ENCODE measurements around the gene TMEM91. TPM values are rescaled to one million over a fixed set of nuclear protein-coding genes. Genes with fewer than 3 reads are reported as not detected.

The TMEM91 gene
- total and polyA plus RNA-seq, 2 of the 13 experiments (the other 11 are each of a cell fraction or from before 2014, with no cell fraction given), result 6.3 to 10.3 TPM

DNA sequence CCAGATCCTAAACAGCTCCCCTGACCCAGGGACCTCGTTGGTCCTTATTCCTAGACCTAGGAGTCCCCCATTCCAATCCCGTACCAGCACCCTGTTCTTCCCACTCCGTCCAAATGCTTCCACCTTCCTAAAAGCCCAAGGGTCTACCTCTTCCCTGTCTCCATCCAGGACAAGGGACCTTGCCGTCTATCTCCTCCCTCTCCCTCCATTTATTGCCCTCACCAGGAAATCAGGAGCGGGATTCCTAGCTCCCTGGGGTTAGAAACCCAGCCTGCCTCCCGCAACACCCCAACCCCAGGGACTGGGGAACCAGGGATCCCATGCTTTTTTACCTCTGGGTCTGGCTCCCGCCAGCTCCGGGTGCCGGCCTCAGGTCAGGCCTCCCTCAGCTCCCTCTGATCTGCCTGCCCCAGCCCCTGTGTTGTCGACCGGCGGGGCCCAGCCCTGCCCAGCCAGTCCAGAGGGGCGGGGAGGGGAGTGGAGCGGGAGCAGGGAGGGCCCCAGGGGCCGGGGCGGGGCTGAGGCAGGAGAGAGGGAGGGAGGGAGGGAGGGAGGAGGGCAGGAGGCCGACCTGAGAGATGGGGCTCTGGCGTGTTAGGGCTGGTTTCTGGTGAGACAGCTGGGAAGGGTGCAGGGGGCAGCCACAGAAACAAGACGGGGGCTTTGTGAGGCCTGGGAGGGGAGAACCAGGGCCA is 50.8 kb downstream of the TMEM91 start, which contains the start of gene B3GNT8 (continued):
- TF ChIP-seq ZNF281 (CRISPR knock-in tag; IDR thresholded peaks at IDR 0.05; ENCODE audit: borderline replicate concordance) (no peak), ZFY (CRISPR knock-in tag; IDR thresholded peaks at IDR 0.05) (peak; percentile 57), ZBTB26 (CRISPR knock-in tag; IDR thresholded peaks at IDR 0.05; ENCODE audit: borderline replicate concordance) (no peak), CREM (IDR thresholded peaks at IDR 0.05) (no peak), CREM (CRISPR knock-in tag; IDR thresholded peaks at IDR 0.05) (no peak), POLR2A (IDR thresholded peaks at IDR 0.05; ENCODE audit: insufficient read depth in 1 of 2, low read depth in 2 of 2, low read length in 2 of 2) (peak; percentile 44 to 60; a peak in 3 of 4 replicates), HNRNPH1 (optimal IDR thresholded peaks at IDR 0.05; ENCODE audit: low read depth, low read length) (no peak), CENPX (CRISPR knock-in tag; IDR thresholded peaks at IDR 0.05) (no peak), JUN (CRISPR knock-in tag; IDR thresholded peaks at IDR 0.05) (no peak)
- TF ChIP-seq, protein P1, sequence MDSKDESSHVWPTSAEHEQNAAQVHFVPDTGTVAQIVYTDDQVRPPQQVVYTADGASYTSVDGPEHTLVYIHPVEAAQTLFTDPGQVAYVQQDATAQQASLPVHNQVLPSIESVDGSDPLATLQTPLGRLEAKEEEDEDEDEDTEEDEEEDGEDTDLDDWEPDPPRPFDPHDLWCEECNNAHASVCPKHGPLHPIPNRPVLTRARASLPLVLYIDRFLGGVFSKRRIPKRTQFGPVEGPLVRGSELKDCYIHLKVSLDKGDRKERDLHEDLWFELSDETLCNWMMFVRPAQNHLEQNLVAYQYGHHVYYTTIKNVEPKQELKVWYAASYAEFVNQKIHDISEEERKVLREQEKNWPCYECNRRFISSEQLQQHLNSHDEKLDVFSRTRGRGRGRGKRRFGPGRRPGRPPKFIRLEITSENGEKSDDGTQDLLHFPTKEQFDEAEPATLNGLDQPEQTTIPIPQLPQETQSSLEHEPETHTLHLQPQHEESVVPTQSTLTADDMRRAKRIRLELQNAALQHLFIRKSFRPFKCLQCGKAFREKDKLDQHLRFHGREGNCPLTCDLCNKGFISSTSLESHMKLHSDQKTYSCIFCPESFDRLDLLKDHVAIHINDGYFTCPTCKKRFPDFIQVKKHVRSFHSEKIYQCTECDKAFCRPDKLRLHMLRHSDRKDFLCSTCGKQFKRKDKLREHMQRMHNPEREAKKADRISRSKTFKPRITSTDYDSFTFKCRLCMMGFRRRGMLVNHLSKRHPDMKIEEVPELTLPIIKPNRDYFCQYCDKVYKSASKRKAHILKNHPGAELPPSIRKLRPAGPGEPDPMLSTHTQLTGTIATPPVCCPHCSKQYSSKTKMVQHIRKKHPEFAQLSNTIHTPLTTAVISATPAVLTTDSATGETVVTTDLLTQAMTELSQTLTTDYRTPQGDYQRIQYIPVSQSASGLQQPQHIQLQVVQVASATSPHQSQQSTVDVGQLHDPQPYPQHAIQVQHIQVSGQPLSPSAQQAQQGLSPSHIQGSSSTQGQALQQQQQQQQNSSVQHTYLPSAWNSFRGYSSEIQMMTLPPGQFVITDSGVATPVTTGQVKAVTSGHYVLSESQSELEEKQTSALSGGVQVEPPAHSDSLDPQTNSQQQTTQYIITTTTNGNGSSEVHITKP (CRISPR knock-in tag; IDR thresholded peaks at IDR 0.05; ENCODE audit: low read depth), result no peak
- TF ChIP-seq, protein P2, sequence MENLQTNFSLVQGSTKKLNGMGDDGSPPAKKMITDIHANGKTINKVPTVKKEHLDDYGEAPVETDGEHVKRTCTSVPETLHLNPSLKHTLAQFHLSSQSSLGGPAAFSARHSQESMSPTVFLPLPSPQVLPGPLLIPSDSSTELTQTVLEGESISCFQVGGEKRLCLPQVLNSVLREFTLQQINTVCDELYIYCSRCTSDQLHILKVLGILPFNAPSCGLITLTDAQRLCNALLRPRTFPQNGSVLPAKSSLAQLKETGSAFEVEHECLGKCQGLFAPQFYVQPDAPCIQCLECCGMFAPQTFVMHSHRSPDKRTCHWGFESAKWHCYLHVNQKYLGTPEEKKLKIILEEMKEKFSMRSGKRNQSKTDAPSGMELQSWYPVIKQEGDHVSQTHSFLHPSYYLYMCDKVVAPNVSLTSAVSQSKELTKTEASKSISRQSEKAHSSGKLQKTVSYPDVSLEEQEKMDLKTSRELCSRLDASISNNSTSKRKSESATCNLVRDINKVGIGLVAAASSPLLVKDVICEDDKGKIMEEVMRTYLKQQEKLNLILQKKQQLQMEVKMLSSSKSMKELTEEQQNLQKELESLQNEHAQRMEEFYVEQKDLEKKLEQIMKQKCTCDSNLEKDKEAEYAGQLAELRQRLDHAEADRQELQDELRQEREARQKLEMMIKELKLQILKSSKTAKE (CRISPR knock-in tag; IDR thresholded peaks at IDR 0.05; ENCODE audit: borderline replicate concordance), result 0 out of 2 replicates have a peak, but pooled peaks have one; percentile 12
- TF ChIP-seq, protein P3, sequence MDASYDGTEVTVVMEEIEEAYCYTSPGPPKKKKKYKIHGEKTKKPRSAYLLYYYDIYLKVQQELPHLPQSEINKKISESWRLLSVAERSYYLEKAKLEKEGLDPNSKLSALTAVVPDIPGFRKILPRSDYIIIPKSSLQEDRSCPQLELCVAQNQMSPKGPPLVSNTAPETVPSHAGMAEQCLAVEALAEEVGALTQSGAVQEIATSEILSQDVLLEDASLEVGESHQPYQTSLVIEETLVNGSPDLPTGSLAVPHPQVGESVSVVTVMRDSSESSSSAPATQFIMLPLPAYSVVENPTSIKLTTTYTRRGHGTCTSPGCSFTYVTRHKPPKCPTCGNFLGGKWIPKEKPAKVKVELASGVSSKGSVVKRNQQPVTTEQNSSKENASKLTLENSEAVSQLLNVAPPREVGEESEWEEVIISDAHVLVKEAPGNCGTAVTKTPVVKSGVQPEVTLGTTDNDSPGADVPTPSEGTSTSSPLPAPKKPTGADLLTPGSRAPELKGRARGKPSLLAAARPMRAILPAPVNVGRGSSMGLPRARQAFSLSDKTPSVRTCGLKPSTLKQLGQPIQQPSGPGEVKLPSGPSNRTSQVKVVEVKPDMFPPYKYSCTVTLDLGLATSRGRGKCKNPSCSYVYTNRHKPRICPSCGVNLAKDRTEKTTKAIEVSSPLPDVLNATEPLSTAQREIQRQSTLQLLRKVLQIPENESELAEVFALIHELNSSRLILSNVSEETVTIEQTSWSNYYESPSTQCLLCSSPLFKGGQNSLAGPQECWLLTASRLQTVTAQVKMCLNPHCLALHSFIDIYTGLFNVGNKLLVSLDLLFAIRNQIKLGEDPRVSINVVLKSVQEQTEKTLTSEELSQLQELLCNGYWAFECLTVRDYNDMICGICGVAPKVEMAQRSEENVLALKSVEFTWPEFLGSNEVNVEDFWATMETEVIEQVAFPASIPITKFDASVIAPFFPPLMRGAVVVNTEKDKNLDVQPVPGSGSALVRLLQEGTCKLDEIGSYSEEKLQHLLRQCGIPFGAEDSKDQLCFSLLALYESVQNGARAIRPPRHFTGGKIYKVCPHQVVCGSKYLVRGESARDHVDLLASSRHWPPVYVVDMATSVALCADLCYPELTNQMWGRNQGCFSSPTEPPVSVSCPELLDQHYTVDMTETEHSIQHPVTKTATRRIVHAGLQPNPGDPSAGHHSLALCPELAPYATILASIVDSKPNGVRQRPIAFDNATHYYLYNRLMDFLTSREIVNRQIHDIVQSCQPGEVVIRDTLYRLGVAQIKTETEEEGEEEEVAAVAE (CRISPR knock-in tag; IDR thresholded peaks at IDR 0.05; ENCODE audit: borderline replicate concordance), result no peak

Data from HepG2 (cell line).